GM19452 (cell line): ENCODE results near the gene HSDL2.
"Not testable (repeated sequence)": the region's sequence is repeated elsewhere in the genome, so short reads cannot be mapped to it uniquely, and the experiment has no call there.

Experiments
- ATAC-seq: cut with Tn5 transposase; IDR thresholded peaks from one replicate; pipeline ENCODE4 v1.9.1; 2021; ENCODE audit not compliant: unreplicated experiment

The HSDL2 gene

GRCh38 chr9:112365257-112365656 lies 14.7 kb upstream of the HSDL2 start:
- not testable (repeated sequence) for ATAC-seq

GRCh38 chr9:112366591-112366990 lies 13.3 kb upstream of the HSDL2 start:
- ATAC-seq = no peak

GRCh38 chr9:112367465-112367864 lies 12.4 kb upstream of the HSDL2 start:
- ATAC-seq = no peak

- no peak for ATAC-seq
Observed at GRCh38 chr9:112369817-112370216, 10.1 kb upstream of the HSDL2 start.

GRCh38 chr9:112371060-112371459 lies 8.8 kb upstream of the HSDL2 start:
- no peak for ATAC-seq

- not testable (repeated sequence) for ATAC-seq
Observed at GRCh38 chr9:112373666-112374065, 6.2 kb upstream of the HSDL2 start.

GRCh38 chr9:112374232-112374631 lies 5.7 kb upstream of the HSDL2 start:
- not testable (repeated sequence) for ATAC-seq

GRCh38 chr9:112375361-112375760 lies 4.5 kb upstream of the HSDL2 start:
- no peak for ATAC-seq

GRCh38 chr9:112377087-112377486 lies 2.8 kb upstream of the HSDL2 start:
- no peak for ATAC-seq

- ATAC-seq = no peak
Observed at GRCh38 chr9:112377684-112378327, 2.1 kb upstream of the HSDL2 start.

- peak; percentile 17 for ATAC-seq
Observed at GRCh38 chr9:112378328-112379176, 1.4 kb upstream of the HSDL2 start.

GRCh38 chr9:112379177-112380101 lies 469 bp upstream of the HSDL2 start:
- ATAC-seq = peak; percentile 71

GRCh38 chr9:112380825-112381221 lies 915 bp downstream of the HSDL2 start:
- ATAC-seq = no peak

- no peak for ATAC-seq
Observed at GRCh38 chr9:112382066-112382465, 2.2 kb downstream of the HSDL2 start.

- ATAC-seq = no peak
Observed at GRCh38 chr9:112382501-112383364, 2.8 kb downstream of the HSDL2 start.

- ATAC-seq = no peak
Observed at GRCh38 chr9:112384219-112384618, 4.3 kb downstream of the HSDL2 start.

GRCh38 chr9:112384690-112385089 lies 4.8 kb downstream of the HSDL2 start:
- ATAC-seq = no peak

GRCh38 chr9:112387115-112387514 lies 7.2 kb downstream of the HSDL2 start:
- no peak for ATAC-seq

- not testable (repeated sequence) for ATAC-seq
Observed at GRCh38 chr9:112389897-112390296, 10.0 kb downstream of the HSDL2 start.

GRCh38 chr9:112391936-112392560 lies 12.1 kb downstream of the HSDL2 start:
- not testable (repeated sequence) for ATAC-seq
